IMR-90 (cell line): ENCODE data around the gene TOM1. TPM values are rescaled to one million over a fixed set of nuclear protein-coding genes. Genes with fewer than 3 reads are reported as not detected.

Source experiments
- ATAC-seq: fragments of 200-7000 bp; cut with Tn5 transposase; 2 replicates; pipeline ENCODE4 v1.9.1; 2020; ENCODE audit warnings: low read depth, mild to moderate bottlenecking, moderate library complexity
- BruUV-seq: library from RNA; stranded (reverse); fragments of 400-500 nt; replicated peaks from 2 replicates; lab custom pipeline; 2021; lab: Mats Ljungman, UMichigan
- CTCF ChIA-PET: fragments of 300-600 bp; formaldehyde crosslinking; extraction: SDS; loops from one replicate; lab custom pipeline; 2021; ENCODE audit warnings: antibody characterized with exemption; lab: Yijun Ruan, JAX
- POLR2A ChIA-PET: fragments of 300-600 bp; sonication (Branson Sonifier 250); formaldehyde crosslinking; loops from one replicate; lab custom pipeline; 2022; ENCODE audit warnings: antibody characterized with exemption; ENCODE audit not compliant: unreplicated experiment; lab: Charles Lee
- DNase-seq: peaks from one replicate; pipeline ENCODE4 v3.0.0; 2013
- H2AFZ ChIP-seq: replicated peaks from 2 replicates; pipeline ENCODE3; 2013; ENCODE audit warnings: low read length, mild to moderate bottlenecking; ENCODE audit not compliant: poor library complexity
- H2AK5ac ChIP-seq: 2 replicates; pipeline ENCODE4 v1.6.1; 2013; ENCODE audit warnings: low read depth, low read length, inconsistent platforms
- H2AK9ac ChIP-seq: replicated peaks from 2 replicates; pipeline ENCODE3; 2013; ENCODE audit warnings: mild to moderate bottlenecking, low read depth, low read length, moderate library complexity; ENCODE audit not compliant: poor library complexity
- H2BK120ac ChIP-seq: 2 replicates; pipeline ENCODE4 v1.6.1; 2013; ENCODE audit warnings: low read depth, low read length, inconsistent platforms
- H2BK15ac ChIP-seq: 3 replicates; pipeline ENCODE4 v1.6.1; 2013; ENCODE audit warnings: low read depth, low read length, inconsistent platforms
- H2BK20ac ChIP-seq: 2 replicates; pipeline ENCODE4 v1.6.1; 2013; ENCODE audit warnings: low read depth, mild to moderate bottlenecking, inconsistent platforms, low read length, moderate library complexity
- H2BK5ac ChIP-seq: 2 replicates; pipeline ENCODE4 v1.6.1; 2013; ENCODE audit warnings: mild to moderate bottlenecking, low read depth, low read length, inconsistent platforms; ENCODE audit not compliant: poor library complexity, severe bottlenecking
- H3K14ac ChIP-seq: replicated peaks from 2 replicates; pipeline ENCODE4 v1.6.1; 2013; ENCODE audit warnings: low read depth, low read length, inconsistent platforms
- H3K18ac ChIP-seq: 2 replicates; pipeline ENCODE4 v1.6.1; 2013; ENCODE audit warnings: low read depth, low read length, control low read depth
- H3K23ac ChIP-seq: 2 replicates; pipeline ENCODE4 v1.6.1; 2013; ENCODE audit warnings: low read depth, low read length, inconsistent platforms
- H3K27ac ChIP-seq: 2 replicates; pipeline ENCODE4 v1.5.1; 2013; ENCODE audit warnings: mild to moderate bottlenecking, control low read depth, low read length; ENCODE audit not compliant: insufficient read depth
- H3K27me3 ChIP-seq: 2 replicates; pipeline ENCODE4 v1.6.1; 2013; ENCODE audit warnings: low read length; ENCODE audit not compliant: control insufficient read depth, insufficient read depth
- H3K36me3 ChIP-seq: 2 replicates; pipeline ENCODE4 v1.6.1; 2013; ENCODE audit warnings: low read length, mixed read lengths; ENCODE audit not compliant: control insufficient read depth, insufficient read depth
- H3K4ac ChIP-seq: 2 replicates; pipeline ENCODE4 v1.6.1; 2013; ENCODE audit warnings: low read depth, low read length, inconsistent platforms
- H3K4me1 ChIP-seq: 2 replicates; pipeline ENCODE4 v1.6.1; 2013; ENCODE audit warnings: low read length, mixed read lengths; ENCODE audit not compliant: control insufficient read depth, insufficient read depth
- H3K4me2 ChIP-seq: 2 replicates; pipeline ENCODE4 v1.6.1; 2013; ENCODE audit warnings: low read depth, mild to moderate bottlenecking, control low read depth, low read length, moderate library complexity
- H3K4me3 ChIP-seq: 2 replicates; pipeline ENCODE4 v1.5.1; 2013; ENCODE audit warnings: low read depth, mild to moderate bottlenecking, control low read depth, low read length, moderate library complexity; ENCODE audit not compliant: insufficient read depth
- H3K56ac ChIP-seq: 2 replicates; pipeline ENCODE4 v1.6.1; 2013; ENCODE audit warnings: low read length, inconsistent platforms; ENCODE audit not compliant: insufficient read depth; ENCODE audit errors: extremely low read depth
- H3K79me1 ChIP-seq, 2 experiments: 2 replicates each; pipeline ENCODE4 v1.6.1; 2013; ENCODE audit warnings: low read length in 2 of 2, inconsistent platforms in 1 of 2, low read depth in 1 of 2
- H3K9ac ChIP-seq: 2 replicates; pipeline ENCODE4 v1.6.1; 2013; ENCODE audit warnings: low read depth, low read length, control low read depth
- H3K9me1 ChIP-seq: 2 replicates; pipeline ENCODE4 v1.6.1; 2013; ENCODE audit warnings: low read length, inconsistent platforms; ENCODE audit not compliant: insufficient read depth
- H3K9me3 ChIP-seq: 2 replicates; pipeline ENCODE4 v1.6.1; 2013; ENCODE audit warnings: low read length; ENCODE audit not compliant: control insufficient read depth, insufficient read depth
- H4K20me1 ChIP-seq: 2 replicates; pipeline ENCODE4 v1.6.1; 2013; ENCODE audit warnings: low read length, inconsistent platforms; ENCODE audit not compliant: insufficient read depth
- H4K5ac ChIP-seq: 2 replicates; pipeline ENCODE4 v1.6.1; 2013; ENCODE audit warnings: mild to moderate bottlenecking, low read depth, low read length, control low read depth
- H4K8ac ChIP-seq, 2 experiments: 2 replicates each; pipeline ENCODE4 v1.6.1; 2013; ENCODE audit warnings: low read depth in 2 of 2, low read length in 2 of 2, control low read depth in 1 of 2, inconsistent platforms in 1 of 2
- H4K91ac ChIP-seq: 2 replicates; pipeline ENCODE4 v1.6.1; 2013; ENCODE audit warnings: low read depth, low read length, inconsistent platforms; ENCODE audit not compliant: insufficient read depth
- CEBPB ChIP-seq: IDR thresholded peaks from 2 replicates; pipeline ENCODE4 v1.6.1; 2012; ENCODE audit warnings: low read depth, low read length, improper control_type of control experiment
- CTCF ChIP-seq: conservative IDR thresholded peaks from 2 replicates; pipeline ENCODE4 v1.5.1; 2012; ENCODE audit warnings: mild to moderate bottlenecking, low read depth, low read length, improper control_type of control experiment
- ELK1 ChIP-seq: fragments of 150-350 bp; IDR thresholded peaks from 2 replicates; pipeline ENCODE4 v1.6.1; 2016; ENCODE audit warnings: low read depth, mild to moderate bottlenecking, low read length, moderate library complexity, borderline replicate concordance
- MXI1 ChIP-seq: IDR thresholded peaks from 2 replicates; pipeline ENCODE4 v1.6.1; 2012; ENCODE audit warnings: low read depth, mild to moderate bottlenecking, low read length, moderate library complexity, borderline replicate concordance
- RFX5 ChIP-seq: IDR thresholded peaks from 2 replicates; pipeline ENCODE4 v1.8.0; 2012; ENCODE audit warnings: low read depth, mild to moderate bottlenecking, low read length, moderate library complexity
- SMC3 ChIP-seq: fragments of 150-350 bp; IDR thresholded peaks from 2 replicates; pipeline ENCODE4 v1.6.1; 2016; ENCODE audit warnings: low read depth, mild to moderate bottlenecking, antibody characterized with exemption, low read length, moderate library complexity
- USF2 ChIP-seq: fragments of 150-350 bp; IDR thresholded peaks from 2 replicates; pipeline ENCODE4 v1.6.1; 2017; ENCODE audit warnings: mild to moderate bottlenecking, antibody characterized with exemption, low read length, low read depth
- WGBS, 2 experiments: methylation state at CpG; one replicate each; pipeline versions ENCODE4 v1.1.5 to v1.1.7; 2013; ENCODE audit warnings: missing lambda C conversion rate in 2 of 2; ENCODE audit not compliant: insufficient read length in 1 of 2; ENCODE audit errors: extremely low coverage in 2 of 2; 5-methylcytosine and 5-hydroxymethylcytosine counted together
- dilution Hi-C: fragments of 300-500 bp; cut with HindIII; formaldehyde crosslinking; loops from one replicate; pipeline ENCODE4 v1.14.3; 2018; ENCODE audit warnings: low sequenced_read_pairs; ENCODE audit not compliant: unreplicated experiment
- in situ Hi-C: fragments of 300-500 bp; cut with MboI; formaldehyde crosslinking; loops from 3 replicates; pipeline ENCODE4 v1.14.3; 2019; ENCODE audit warnings: low sequenced_read_pairs, inconsistent platforms, mixed read lengths
- intact Hi-C: fragments of 100-400 bp; cut with micrococcal nuclease; formaldehyde crosslinking; loops from 2 replicates; pipeline ENCODE4 v1.10.0; 2022
- polyA plus RNA-seq, 3 experiments: library from polyadenylated mRNA; depleted of rRNA; stranded (reverse); fragments of >200 nt; gene quantifications; 2 replicates each; pipeline ENCODE4 v1.2.3, GENCODE V29; 2012; ENCODE audit warnings: low replicate concordance in 1 of 3
- total RNA-seq: library from RNA; depleted of rRNA; stranded (reverse); fragments of >200 nt; gene quantifications from 2 replicates; pipeline ENCODE4 v1.2.3, GENCODE V29; 2012

Gene TOM1
- total and polyA plus RNA-seq, 2 of the 4 experiments (the other 2 are of a cell fraction) = 38.0 to 46.4 TPM

- TF ChIP-seq USF2 = no peak
- no peak for TF ChIP-seq MXI1
- no peak for TF ChIP-seq ELK1
- TF ChIP-seq CEBPB = no peak
- TF ChIP-seq RFX5 = no peak
- TF ChIP-seq SMC3 = no peak
- no peak for TF ChIP-seq CTCF
- no peak overlapping the region for H4K5ac ChIP-seq
- no peak overlapping the region for H3K23ac ChIP-seq
- intact Hi-C loops (no loop called here), dilution Hi-C loops (no loop called here), in situ Hi-C loops (loop anchor here (25.0 kb wide), 1 partner anchor 1189 kb away; the partner anchor contains the start of gene FOXRED2)
- peaks cover 21% of the 10 kb centered on the region for H4K20me1 ChIP-seq
- ATAC-seq (no peak), DNase-seq (no peak)
- no peak overlapping the region for H2AFZ ChIP-seq
- H2AK5ac ChIP-seq = no peak overlapping the region
- H2BK120ac ChIP-seq = no peak overlapping the region
- H3K56ac ChIP-seq = no peak overlapping the region
- H3K79me1 ChIP-seq = peaks cover 0 to 22% of the 10 kb centered on the region in 2 experiments; a peak in 1 of 4 replicates
- no peak overlapping the region for H3K9ac ChIP-seq
- H3K9me3 ChIP-seq = no peaks in the 10 kb centered on the region
- H3K9me1 ChIP-seq = peaks cover 2% of the 10 kb centered on the region; the same call in 1 of the 2 replicates
- no peak overlapping the region for H2BK5ac ChIP-seq
- H3K36me3 ChIP-seq = peaks cover 71% of the 10 kb centered on the region
- no peaks in the 10 kb centered on the region for H3K4me1 ChIP-seq
- no peak overlapping the region for H2BK15ac ChIP-seq
- H3K27ac ChIP-seq = no peak overlapping the region
- no TSS peak for BruUV-seq
- ChIA-PET CTCF (no interaction called here), POLR2A (no interaction called here)
- H3K27me3 ChIP-seq = no peaks in the 10 kb centered on the region
- 88% methylated on average over 4 of the region's 15 CpGs; no CpG with 5 or more reads in 1 of the 2 experiments for WGBS, 2 experiments
- no peak overlapping the region for H3K4ac ChIP-seq
- H3K4me2 ChIP-seq = no peak overlapping the region
- no peak overlapping the region for H3K18ac ChIP-seq
- no peak overlapping the region for H2BK20ac ChIP-seq
- H3K4me3 ChIP-seq = no peak overlapping the region
- H3K14ac ChIP-seq = no peak overlapping the region
- no peak overlapping the region for H2AK9ac ChIP-seq
- no peak overlapping the region for H4K8ac ChIP-seq
- no peak overlapping the region for H4K91ac ChIP-seq
Observed at GRCh38 chr22:35322893-35323292, 23.2 kb downstream of the TOM1 start.
